HFF-Myc (cell line): ENCODE measurements around the gene RCSD1.

Experiments
- DNase-seq: peaks from one replicate; pipeline ENCODE4 v3.0.0-alpha.2; 2011; ENCODE audit warnings: low read depth; ENCODE audit errors: extremely low read depth
- H3K4me3 ChIP-seq: replicated peaks from 2 replicates; pipeline ENCODE4 v1.5.1; 2011; ENCODE audit warnings: low read depth, mild to moderate bottlenecking, control low read depth, low read length
- CTCF ChIP-seq: IDR thresholded peaks from 2 replicates; pipeline ENCODE4 v1.5.1; 2012; ENCODE audit warnings: mild to moderate bottlenecking, low read depth, low read length, control low read depth; ENCODE audit errors: missing control alignments

RCSD1 gene

GRCh38 chr1:167617153-167618147 is 12.6 kb upstream of the RCSD1 start:
- DNase-seq, result no peak
- TF ChIP-seq CTCF, result no peak
- H3K4me3 ChIP-seq, result no peak overlapping the region

- H3K4me3 ChIP-seq, result no peak overlapping the region
- no peak for TF ChIP-seq CTCF
- no peak for DNase-seq
Observed at GRCh38 chr1:167618366-167618765, 11.7 kb upstream of the RCSD1 start.

DNA sequence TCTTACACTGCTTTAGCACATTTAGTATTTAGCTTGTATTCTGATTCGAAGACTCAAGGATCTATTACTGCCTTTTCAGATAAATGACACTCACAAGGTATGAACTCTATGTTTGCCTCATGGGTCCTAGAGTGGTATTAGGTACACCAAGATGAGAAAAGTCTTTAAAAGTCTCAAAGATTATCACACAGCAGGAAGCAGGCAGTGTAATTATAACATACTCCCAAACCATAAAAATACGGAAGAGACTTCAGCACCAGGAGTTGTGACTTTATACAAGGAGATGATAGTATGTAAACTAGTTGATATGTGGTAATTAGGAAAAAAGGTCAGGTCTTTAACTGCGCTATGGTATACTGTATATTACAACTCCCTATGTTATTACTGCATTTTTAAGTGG is 11.2 kb upstream of the RCSD1 start:
- DNase-seq, result no peak
- no peak overlapping the region for H3K4me3 ChIP-seq
- no peak for TF ChIP-seq CTCF

DNA sequence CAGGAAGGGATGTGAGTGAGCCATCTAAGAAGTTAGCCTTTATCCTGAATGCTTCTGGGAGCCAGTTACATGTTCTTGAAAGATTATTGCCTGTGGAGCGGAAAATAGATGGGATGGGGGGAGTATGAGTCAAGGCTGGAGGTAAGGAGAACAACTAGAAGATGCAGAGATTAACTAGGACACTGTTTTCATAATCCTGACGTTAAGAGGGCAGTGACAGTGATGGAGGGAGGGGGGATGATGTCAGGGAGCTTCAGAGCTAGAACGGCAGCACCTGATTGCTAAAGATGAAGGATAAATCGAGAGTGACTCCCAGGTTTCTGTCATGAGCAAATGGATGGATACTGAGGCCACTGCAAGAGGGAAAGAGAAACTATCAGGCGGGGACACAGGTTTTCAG is 10.0 kb upstream of the RCSD1 start:
- no peak for DNase-seq

GRCh38 chr1:167621780-167622313 is 8.2 kb upstream of the RCSD1 start:
- no peak for DNase-seq
- no peak for TF ChIP-seq CTCF
- H3K4me3 ChIP-seq, result no peak overlapping the region

More for the DNA sequence above, 10.0 kb upstream of the RCSD1 start:
- H3K4me3 ChIP-seq, result no peak overlapping the region
- TF ChIP-seq CTCF, result no peak

DNA sequence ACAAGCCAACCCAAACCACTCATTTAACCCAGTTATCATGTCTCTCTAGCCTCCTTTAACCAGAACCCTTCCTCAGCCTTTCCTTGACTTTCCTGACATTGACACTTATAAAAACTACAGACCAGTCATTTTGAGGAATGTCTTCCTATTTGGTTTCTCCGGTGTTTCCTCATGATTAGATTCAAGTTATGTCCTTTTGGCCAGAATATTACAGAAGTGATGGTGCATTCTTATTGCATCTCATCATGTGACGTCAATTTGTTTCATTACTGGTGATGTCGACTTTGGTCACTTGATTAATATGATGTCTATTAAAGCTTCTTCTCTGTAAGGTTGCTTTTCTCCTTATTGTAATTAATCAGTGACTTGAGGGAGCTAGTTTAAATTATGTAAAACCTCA is 6.1 kb upstream of the RCSD1 start:
- no peak for TF ChIP-seq CTCF
- DNase-seq, result no peak
- H3K4me3 ChIP-seq, result no peak overlapping the region
